22Rv1 (cell line): Measurements from ENCODE around the gene RNF126.

Source experiments
- H3K27ac ChIP-seq: fragments of 450-650 bp; 2 replicates; pipeline ENCODE4 v1.5.1; 2017
- CTCF ChIP-seq: fragments of 450-650 bp; IDR thresholded peaks from 2 replicates; pipeline ENCODE4 v1.5.1; 2017; ENCODE audit warnings: mild to moderate bottlenecking
- ZFX ChIP-seq: fragments of 450-650 bp; IDR thresholded peaks from 2 replicates; pipeline ENCODE4 v1.6.1; 2017; ENCODE audit warnings: antibody characterized with exemption, borderline replicate concordance

The RNF126 gene

GRCh38 chr19:640606-641189 lies 22.3 kb downstream of the RNF126 start:
- no peak overlapping the region for H3K27ac ChIP-seq
- no peak for TF ChIP-seq CTCF
- no peak for TF ChIP-seq ZFX

DNA sequence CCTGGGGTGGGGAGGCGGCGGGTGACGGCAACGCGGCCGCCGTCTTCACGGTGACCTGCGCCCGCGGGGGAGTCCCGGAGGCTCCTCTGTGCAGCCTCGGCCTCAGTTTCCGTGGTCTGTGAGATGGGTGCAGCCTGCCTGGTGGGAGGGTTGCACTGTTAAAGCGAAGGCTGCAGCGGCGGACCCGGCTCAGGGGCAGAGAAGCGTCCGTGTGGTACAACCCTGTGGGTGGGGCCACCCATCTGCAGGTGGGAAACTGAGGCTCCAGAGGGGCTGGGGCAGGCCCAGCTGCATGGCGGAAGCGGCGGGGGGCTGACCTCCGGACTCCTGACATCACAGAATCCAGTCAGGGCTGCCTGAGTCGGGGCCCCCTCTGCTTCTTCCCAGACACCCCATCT lies 22.9 kb downstream of the RNF126 start:
- no peak overlapping the region for H3K27ac ChIP-seq
- TF ChIP-seq ZFX: no peak
- no peak for TF ChIP-seq CTCF

GRCh38 chr19:639253-640160 lies 23.5 kb downstream of the RNF126 start, which contains the start of gene FGF22:
Gene FGF22, plus strand, starts transcription at chr19:639879. Its CDS starts 47 bp downstream, at chr19:639926.
- no peak within 1 kb of the TSS for H3K27ac ChIP-seq
- TF ChIP-seq CTCF (no peak), ZFX (no peak)

DNA sequence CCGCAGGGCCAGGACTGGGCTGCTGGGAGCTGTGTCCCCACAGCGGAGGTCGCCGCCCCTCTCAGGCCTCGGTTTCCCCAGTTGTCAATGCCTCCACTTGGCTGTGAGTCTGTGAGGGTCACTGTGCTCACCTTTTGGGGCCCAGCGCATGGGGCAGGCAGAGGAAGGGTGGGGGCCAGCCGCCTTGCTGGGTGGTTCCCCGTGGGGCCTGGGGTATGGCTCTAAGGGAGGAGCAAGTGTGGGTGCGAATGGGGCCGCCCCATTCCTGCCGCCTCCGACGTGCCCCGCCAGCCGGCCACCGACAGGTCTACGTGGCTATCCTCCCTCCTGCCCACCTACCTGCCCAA lies 24.1 kb downstream of the RNF126 start:
- H3K27ac ChIP-seq: no peak overlapping the region
- no peak for TF ChIP-seq ZFX
- no peak for TF ChIP-seq CTCF

GRCh38 chr19:634975-635652 lies 27.9 kb downstream of the RNF126 start:
- TF ChIP-seq CTCF (no peak), ZFX (no peak)
- no peak overlapping the region for H3K27ac ChIP-seq

GRCh38 chr19:633786-634639 lies 29.0 kb downstream of the RNF126 start:
- H3K27ac ChIP-seq: peak overlapping the region; percentile 79
- no peak for TF ChIP-seq CTCF
- no peak for TF ChIP-seq ZFX
